ENCODE results near the gene DUSP11.
"Not testable (repeated sequence)": the region's sequence is repeated elsewhere in the genome, so short reads cannot be mapped to it uniquely, and the experiment has no call there.

Gene DUSP11

DNA sequence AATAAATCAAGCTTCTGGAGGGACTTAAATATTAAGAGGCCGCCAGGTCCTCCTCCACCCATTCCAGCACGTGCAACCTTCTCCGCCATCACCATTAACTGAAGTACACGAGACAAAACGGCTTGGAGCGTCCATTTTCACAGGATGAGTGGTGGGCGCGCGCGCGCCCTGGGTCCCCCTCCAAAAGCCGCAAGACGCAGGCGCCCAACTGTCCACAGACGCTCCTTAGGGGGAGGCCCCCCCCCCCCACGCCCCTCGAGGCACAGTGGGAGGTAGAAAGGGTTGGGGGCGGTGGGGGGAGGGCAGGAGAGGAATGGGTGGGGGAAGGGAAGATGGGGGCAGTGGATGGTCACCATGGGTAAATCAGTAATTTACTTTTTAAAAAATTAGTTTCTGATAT, 38.4 kb upstream of the DUSP11 start:
- in situ Hi-C loops (cut with HindIII; ENCODE audit: low sequenced_read_pairs): no loop called here
- H3K4me3 ChIP-seq (ENCODE audit: low read depth, low read length): no peak overlapping the region
- DNase-seq (ENCODE audit: low read depth, low spot score): no peak
- TF ChIP-seq, protein P1, sequence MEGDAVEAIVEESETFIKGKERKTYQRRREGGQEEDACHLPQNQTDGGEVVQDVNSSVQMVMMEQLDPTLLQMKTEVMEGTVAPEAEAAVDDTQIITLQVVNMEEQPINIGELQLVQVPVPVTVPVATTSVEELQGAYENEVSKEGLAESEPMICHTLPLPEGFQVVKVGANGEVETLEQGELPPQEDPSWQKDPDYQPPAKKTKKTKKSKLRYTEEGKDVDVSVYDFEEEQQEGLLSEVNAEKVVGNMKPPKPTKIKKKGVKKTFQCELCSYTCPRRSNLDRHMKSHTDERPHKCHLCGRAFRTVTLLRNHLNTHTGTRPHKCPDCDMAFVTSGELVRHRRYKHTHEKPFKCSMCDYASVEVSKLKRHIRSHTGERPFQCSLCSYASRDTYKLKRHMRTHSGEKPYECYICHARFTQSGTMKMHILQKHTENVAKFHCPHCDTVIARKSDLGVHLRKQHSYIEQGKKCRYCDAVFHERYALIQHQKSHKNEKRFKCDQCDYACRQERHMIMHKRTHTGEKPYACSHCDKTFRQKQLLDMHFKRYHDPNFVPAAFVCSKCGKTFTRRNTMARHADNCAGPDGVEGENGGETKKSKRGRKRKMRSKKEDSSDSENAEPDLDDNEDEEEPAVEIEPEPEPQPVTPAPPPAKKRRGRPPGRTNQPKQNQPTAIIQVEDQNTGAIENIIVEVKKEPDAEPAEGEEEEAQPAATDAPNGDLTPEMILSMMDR (IDR thresholded peaks at IDR 0.05; ENCODE audit: low read depth, low read length): no peak

DNA sequence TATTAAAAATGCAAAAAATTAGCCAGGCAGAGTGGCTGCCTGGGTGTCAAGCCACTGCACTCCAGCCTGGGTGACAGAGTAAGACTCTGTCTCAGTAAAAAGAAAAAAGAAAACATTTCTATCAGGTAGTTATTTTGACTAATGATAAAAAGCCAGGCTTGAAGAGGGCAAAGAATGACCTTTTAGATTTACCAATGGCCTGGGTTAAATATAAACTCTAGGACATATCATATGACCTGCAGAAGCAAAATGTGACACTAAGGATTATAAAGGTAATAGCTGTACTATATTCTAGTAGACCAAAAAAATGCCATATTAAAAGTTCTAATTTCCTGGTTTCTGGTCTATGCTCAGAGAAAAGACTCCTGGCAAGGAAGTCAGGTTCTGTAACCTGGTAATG, 32.7 kb upstream of the DUSP11 start:
- TF ChIP-seq, protein P1 (IDR thresholded peaks at IDR 0.05; ENCODE audit: low read depth, low read length): no peak
- DNase-seq (ENCODE audit: low read depth, low spot score): no peak
- no peak overlapping the region for H3K4me3 ChIP-seq (ENCODE audit: low read depth, low read length)
- in situ Hi-C loops (cut with HindIII; ENCODE audit: low sequenced_read_pairs): no loop called here

DNA sequence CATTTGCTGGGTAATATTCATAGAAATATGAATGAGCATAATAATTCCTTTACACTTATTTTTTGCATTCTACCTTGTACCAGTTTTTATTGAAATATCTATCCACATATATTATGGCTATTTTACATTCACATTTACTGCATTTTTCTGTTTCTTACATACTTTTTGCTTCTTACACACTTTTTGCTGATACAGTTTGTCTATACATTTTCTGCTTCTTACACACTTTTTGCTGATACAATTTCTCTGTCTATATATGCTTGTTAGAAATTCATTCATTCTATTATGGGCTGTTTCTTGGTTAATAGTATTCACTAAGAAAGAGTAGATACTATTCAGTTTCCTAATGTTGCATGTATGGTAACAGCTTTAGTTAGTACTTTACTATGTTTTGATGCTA, 32.0 kb upstream of the DUSP11 start:
- H3K4me3 ChIP-seq (ENCODE audit: low read depth, low read length): no peak overlapping the region
- TF ChIP-seq, protein P1 (IDR thresholded peaks at IDR 0.05; ENCODE audit: low read depth, low read length): no peak
- in situ Hi-C loops (cut with HindIII; ENCODE audit: low sequenced_read_pairs): no loop called here
- no peak for DNase-seq (ENCODE audit: low read depth, low spot score)

DNA sequence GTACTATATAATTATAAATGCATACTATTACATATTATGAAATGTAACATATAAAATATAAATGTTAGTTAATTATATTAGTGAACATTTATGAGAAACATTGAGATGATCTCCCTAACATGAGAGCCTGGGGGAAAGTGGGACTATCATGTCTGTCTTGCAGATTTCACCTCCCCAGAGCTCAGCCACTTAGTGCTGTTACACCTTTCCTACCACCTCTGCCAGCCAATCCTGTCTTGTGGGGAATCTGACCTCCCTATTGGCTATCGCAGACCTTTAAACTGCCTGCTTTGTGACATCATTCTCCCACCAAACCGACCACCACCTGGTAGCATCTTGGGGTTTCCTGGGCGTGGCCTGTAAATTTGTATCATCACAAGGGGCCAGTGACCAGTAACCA, 4.0 kb upstream of the DUSP11 start, which contains the start of gene C2orf78:
Gene C2orf78, plus strand, starts transcription at position 301 of the 400 bp plus-strand sequence. CDS start 127 bp downstream, outside the sequence.
- DNase-seq (ENCODE audit: low read depth, low spot score); H3K4me3 ChIP-seq (ENCODE audit: low read depth, low read length); in situ Hi-C loops (cut with HindIII; ENCODE audit: low sequenced_read_pairs): not testable (repeated sequence)

DNA sequence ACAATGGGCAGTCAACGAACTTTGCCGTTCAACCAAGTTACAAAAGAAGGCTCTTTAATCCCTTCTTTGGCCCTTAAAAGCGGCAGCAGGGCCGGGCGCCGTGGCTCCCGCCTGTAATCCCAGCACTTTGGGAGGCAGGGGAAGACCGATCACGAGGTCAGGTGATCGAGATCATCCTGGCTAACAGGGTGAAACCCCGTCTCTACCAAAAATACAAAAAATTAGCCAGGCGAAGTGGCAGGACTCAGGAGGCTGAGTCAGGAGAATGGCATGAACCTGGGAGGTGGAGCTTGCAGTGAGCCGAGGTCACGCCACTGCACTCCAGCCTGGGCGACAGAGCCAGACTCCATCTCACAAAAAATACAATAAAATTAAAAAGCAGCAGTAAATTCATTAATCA, 3.5 kb upstream of the DUSP11 start:
- in situ Hi-C loops (cut with HindIII; ENCODE audit: low sequenced_read_pairs); H3K4me3 ChIP-seq (ENCODE audit: low read depth, low read length); DNase-seq (ENCODE audit: low read depth, low spot score): not testable (repeated sequence)

DNA sequence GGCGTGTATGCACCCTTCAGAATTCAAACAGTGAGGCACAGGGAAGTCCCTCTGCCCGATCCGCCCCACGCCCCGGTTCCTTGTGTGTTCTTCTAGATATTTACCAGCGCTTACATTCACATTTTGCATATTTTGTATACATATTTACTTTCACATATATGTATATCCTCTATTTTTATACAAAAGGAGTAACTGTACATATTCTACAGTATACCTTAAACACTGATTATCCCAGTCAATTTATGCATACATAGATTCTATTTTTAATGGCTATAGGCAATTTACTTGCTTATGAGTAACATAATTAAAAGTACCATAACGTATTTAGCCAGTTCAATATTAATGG, 307 bp upstream of the DUSP11 start:
- TF ChIP-seq, protein P1 (IDR thresholded peaks at IDR 0.05; ENCODE audit: low read depth, low read length): no peak
- H3K4me3 ChIP-seq (ENCODE audit: low read depth, low read length): peak overlapping the region; percentile 96
- in situ Hi-C loops (cut with HindIII; ENCODE audit: low sequenced_read_pairs): no loop called here
- no peak for DNase-seq (ENCODE audit: low read depth, low spot score)

DNA sequence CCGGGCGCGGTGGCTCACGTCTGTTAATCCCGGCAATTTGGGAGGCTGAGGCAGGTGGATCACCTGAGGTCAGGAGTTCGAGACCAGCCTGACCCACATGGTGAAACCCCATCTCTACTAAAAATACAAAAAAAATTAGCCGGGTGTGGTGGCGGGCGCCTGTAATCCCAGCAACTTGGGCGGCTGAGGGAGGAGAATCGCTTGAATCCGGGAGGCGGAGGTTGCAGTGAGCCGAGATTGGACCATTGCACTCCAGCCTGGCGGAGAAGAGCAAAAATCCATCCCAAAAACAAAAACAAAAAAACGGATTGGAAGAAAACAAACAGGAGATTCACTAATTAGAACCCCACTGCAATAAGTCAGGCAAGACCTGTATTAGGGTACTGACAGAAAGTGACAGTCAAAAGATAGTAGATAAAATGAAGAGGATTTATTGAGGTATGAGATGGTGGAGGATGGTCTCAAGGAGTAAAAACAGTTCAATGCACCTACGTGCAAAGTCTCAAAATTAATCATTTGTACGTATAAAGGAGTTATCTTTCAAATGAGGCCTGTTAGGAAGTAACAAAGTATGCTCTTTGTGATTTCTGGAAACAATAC, 936 bp downstream of the DUSP11 start:
- in situ Hi-C loops (cut with HindIII; ENCODE audit: low sequenced_read_pairs); DNase-seq (ENCODE audit: low read depth, low spot score): not testable (repeated sequence)
- H3K4me3 ChIP-seq (ENCODE audit: low read depth, low read length): peak overlapping the region; percentile 96

DNA sequence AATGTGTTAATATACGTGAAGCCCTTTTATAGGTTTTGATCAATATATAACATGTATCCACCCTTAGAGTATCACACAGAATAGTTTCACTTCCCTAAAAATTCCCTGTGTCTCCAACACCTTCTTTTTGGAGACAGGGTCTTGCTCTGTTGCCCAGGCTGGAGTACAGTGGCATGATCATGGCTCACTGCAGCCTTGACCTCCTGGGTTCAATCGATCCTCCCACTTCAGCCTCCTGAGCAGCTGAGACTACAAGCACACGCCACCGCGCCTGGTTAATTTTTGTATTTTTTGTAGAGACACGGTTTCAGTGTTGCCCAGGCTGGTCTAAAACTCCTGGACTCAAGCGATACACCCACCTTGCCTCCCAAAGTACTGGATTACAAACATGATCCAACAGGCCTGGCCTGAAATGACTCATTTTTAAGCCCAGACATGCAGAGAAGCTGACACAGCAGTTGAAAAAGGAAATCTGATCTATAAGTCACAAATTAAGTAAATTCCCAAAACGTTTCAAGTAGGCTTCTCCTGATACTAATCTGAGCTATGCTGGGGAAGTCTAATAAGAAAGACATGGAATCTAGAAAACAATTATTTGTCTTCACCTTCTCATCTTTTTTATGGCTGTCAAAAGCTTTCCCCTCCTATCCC, 2.9 kb downstream of the DUSP11 start:
- DNase-seq (ENCODE audit: low read depth, low spot score): peak; percentile 29
- H3K4me3 ChIP-seq (ENCODE audit: low read depth, low read length): no peak overlapping the region
- TF ChIP-seq, protein P1 (IDR thresholded peaks at IDR 0.05; ENCODE audit: low read depth, low read length): no peak
- in situ Hi-C loops (cut with HindIII; ENCODE audit: low sequenced_read_pairs): no loop called here
